CD4-positive, alpha-beta T cell (primary cell): Measurements from ENCODE around the gene SYNGR1. TPM values are rescaled to one million over a fixed set of nuclear protein-coding genes. Genes with fewer than 3 reads are reported as not detected.

Experiments used
- ATAC-seq: fragments of 200-7000 bp; cut with Tn5 transposase; one replicate; pipeline ENCODE4 v1.10.0; 2022; ENCODE audit warnings: mild to moderate bottlenecking; ENCODE audit not compliant: poor library complexity
- CTCF ChIA-PET: fragments of 350-600 bp; sonication (Branson Sonifier 250); formaldehyde crosslinking; loops from one replicate; lab custom pipeline; 2021; ENCODE audit warnings: antibody characterized with exemption, inconsistent platforms; lab: Charles Lee
- POLR2A ChIA-PET: fragments of 350-600 bp; sonication (Branson Sonifier 250); formaldehyde crosslinking; loops from one replicate; lab custom pipeline; 2021; ENCODE audit warnings: antibody characterized with exemption, inconsistent platforms; lab: Charles Lee
- DNase-seq, 14 experiments: peaks; one replicate each; pipeline ENCODE4 v3.0.0-alpha.2; 2013 to 2020; ENCODE audit warnings: mixed read lengths in 2 of 14
- H3K27ac ChIP-seq, 2 donors: one replicate each; pipeline versions ENCODE4 v1.5.1 to v1.7.0; 2013; ENCODE audit warnings: low read length in 2 of 2, low read depth in 1 of 2, mild to moderate bottlenecking in 1 of 2
- H3K27me3 ChIP-seq, 2 experiments: 1 replicate in 1 of 2; 2 replicates in 1 of 2; pipeline versions ENCODE4 v1.6.1 to v1.7.0; 2013; ENCODE audit warnings: low read length in 2 of 2, control low read depth in 1 of 2, mild to moderate bottlenecking in 1 of 2, moderate library complexity in 1 of 2; ENCODE audit not compliant: insufficient read depth in 2 of 2, control insufficient read depth in 1 of 2
- H3K36me3 ChIP-seq: one replicate; pipeline ENCODE4 v1.6.1; 2013; ENCODE audit warnings: low read length, control low read depth; ENCODE audit not compliant: insufficient read depth
- H3K4me1 ChIP-seq: one replicate; pipeline ENCODE4 v1.6.1; 2013; ENCODE audit warnings: low read length, control low read depth; ENCODE audit not compliant: insufficient read depth
- H3K4me3 ChIP-seq: one replicate; pipeline ENCODE4 v1.5.1; 2013; ENCODE audit warnings: mild to moderate bottlenecking, low read length, moderate library complexity
- H3K9me3 ChIP-seq, 2 experiments: 1 replicate in 1 of 2; 2 replicates in 1 of 2; pipeline versions ENCODE4 v1.6.1 to v1.7.0; 2013; ENCODE audit warnings: low read length in 2 of 2, mild to moderate bottlenecking in 2 of 2, control low read depth in 1 of 2, moderate library complexity in 1 of 2; ENCODE audit not compliant: control insufficient read depth in 1 of 2, insufficient read depth in 1 of 2
- H3K27ac Mint-ChIP-seq: one replicate; pipeline ENCODE4 v1.8.0; 2020; ENCODE audit warnings: mixed read lengths
- H3K27me3 Mint-ChIP-seq: one replicate; pipeline ENCODE4 v1.8.0; 2021; ENCODE audit warnings: mixed read lengths
- H3K36me3 Mint-ChIP-seq: one replicate; pipeline ENCODE4 v1.8.0; 2021; ENCODE audit warnings: low read depth, mixed read lengths
- H3K4me1 Mint-ChIP-seq: one replicate; pipeline ENCODE4 v1.8.0; 2021; ENCODE audit warnings: low read depth, mixed read lengths
- H3K4me3 Mint-ChIP-seq: one replicate; pipeline ENCODE4 v1.8.0; 2020; ENCODE audit warnings: mild to moderate bottlenecking, mixed read lengths
- H3K9me3 Mint-ChIP-seq: one replicate; pipeline ENCODE4 v1.8.0; 2020; ENCODE audit warnings: mixed read lengths
- intact Hi-C, 2 experiments: fragments of 100-400 bp; cut with DNase I in 1 of 2; cut with micrococcal nuclease in 1 of 2; formaldehyde crosslinking; loops; one replicate each; pipeline versions ENCODE4 v1.15.1 to v1.9.0; 2023 to 2025; cut with DNase I, micrococcal nuclease
- total RNA-seq, 174 experiments: library from RNA in 2 of 174; stranded (reverse) in 2 of 174; gene quantifications; one replicate each; pipeline ENCODE4 v1.2.3 and lab custom pipeline; 2021 to 2026
- TF ChIP-seq, protein P1 (sequence below): fragments of 200-600 bp; IDR thresholded peaks from one replicate; pipeline ENCODE4 v1.8.0; 2022; ENCODE audit warnings: antibody characterized with exemption, mild to moderate bottlenecking

SYNGR1 gene
- total RNA-seq, 2 experiments from 2014 or later = 0.44 to 0.59 TPM

GRCh38 chr22:39417641-39418040 is 67.8 kb downstream of the SYNGR1 start:
- TF ChIP-seq, protein P1, sequence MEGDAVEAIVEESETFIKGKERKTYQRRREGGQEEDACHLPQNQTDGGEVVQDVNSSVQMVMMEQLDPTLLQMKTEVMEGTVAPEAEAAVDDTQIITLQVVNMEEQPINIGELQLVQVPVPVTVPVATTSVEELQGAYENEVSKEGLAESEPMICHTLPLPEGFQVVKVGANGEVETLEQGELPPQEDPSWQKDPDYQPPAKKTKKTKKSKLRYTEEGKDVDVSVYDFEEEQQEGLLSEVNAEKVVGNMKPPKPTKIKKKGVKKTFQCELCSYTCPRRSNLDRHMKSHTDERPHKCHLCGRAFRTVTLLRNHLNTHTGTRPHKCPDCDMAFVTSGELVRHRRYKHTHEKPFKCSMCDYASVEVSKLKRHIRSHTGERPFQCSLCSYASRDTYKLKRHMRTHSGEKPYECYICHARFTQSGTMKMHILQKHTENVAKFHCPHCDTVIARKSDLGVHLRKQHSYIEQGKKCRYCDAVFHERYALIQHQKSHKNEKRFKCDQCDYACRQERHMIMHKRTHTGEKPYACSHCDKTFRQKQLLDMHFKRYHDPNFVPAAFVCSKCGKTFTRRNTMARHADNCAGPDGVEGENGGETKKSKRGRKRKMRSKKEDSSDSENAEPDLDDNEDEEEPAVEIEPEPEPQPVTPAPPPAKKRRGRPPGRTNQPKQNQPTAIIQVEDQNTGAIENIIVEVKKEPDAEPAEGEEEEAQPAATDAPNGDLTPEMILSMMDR = no peak
- Mint-ChIP-seq H3K36me3 (peaks cover 62% of the 10 kb centered on the region), H3K27ac (no peak overlapping the region), H3K4me3 (no peak overlapping the region), H3K27me3 (no peaks in the 10 kb centered on the region), H3K9me3 (no peaks in the 10 kb centered on the region), H3K4me1 (peaks cover 39% of the 10 kb centered on the region)
- Histone ChIP-seq H3K4me1 (peaks cover 42% of the 10 kb centered on the region), H3K27ac (no peak overlapping the region), H3K4me3 (no peak overlapping the region), H3K27me3 (no peaks in the 10 kb centered on the region), H3K36me3 (peaks cover 77% of the 10 kb centered on the region), H3K9me3 (no peaks in the 10 kb centered on the region)
- DNase-seq (no peak), ATAC-seq (no peak)
- CTCF ChIA-PET = no interaction called here
- POLR2A ChIA-PET = interaction anchor here (1.3 to 4.1 kb wide), 2 partner anchors 18 to 98 kb away, joined by 4 to 28 read pairs; partner anchors contain the start of genes RPL3 and TAB1
- intact Hi-C loops = no loop called here

DNA sequence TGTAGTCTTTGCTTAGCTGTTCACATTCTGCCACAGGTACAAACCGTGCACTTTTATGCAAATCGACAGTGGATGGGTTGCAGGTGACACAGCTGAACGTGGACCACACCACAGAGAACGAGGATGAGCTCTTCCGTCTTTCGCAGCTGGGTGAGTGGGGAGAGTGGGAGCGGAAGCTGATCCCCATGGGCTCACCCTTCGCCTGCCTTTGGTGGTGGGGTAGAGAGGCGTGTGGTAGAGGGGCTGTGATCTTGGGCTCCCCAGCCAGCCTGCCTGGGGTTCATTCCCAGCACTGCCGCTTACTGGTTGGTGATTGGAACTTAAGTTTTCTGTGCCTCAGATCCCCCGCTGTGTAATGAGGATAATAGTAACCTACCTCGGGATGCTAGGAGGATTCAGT is 68.9 kb downstream of the SYNGR1 start:
- Mint-ChIP-seq H3K36me3 (peaks cover 66% of the 10 kb centered on the region), H3K4me1 (peaks cover 29% of the 10 kb centered on the region), H3K9me3 (no peaks in the 10 kb centered on the region), H3K4me3 (no peak overlapping the region), H3K27ac (no peak overlapping the region), H3K27me3 (no peaks in the 10 kb centered on the region)
- Histone ChIP-seq H3K4me1 (peaks cover 34% of the 10 kb centered on the region), H3K4me3 (no peak overlapping the region), H3K9me3 (no peaks in the 10 kb centered on the region), H3K27me3 (no peaks in the 10 kb centered on the region), H3K36me3 (peaks cover 80% of the 10 kb centered on the region), H3K27ac (no peak overlapping the region)
- ATAC-seq (no peak), DNase-seq (no peak)
- intact Hi-C loops = no loop called here
- TF ChIP-seq, protein P1 = no peak
- ChIA-PET CTCF (no interaction called here), POLR2A (no interaction called here)

DNA sequence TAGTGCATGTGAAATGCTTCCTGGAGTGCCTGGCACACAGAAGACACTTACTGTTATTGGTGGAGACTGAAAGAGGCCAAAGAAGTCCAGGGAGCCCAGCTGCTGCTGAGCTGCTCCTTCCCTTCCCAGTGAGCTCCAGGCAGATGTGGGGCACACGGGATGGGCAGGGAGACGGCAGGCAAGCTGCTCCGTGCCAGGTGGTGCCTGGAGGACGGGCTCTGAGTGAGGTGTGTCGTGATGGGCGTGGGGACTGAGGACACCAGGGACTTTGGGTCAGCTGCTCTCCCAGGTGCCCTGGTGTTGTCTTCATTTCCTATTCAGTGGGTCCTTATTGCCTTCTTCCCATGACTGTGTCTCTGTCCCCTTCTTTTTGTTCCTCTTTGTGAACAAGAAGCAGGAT is 69.3 kb downstream of the SYNGR1 start:
- Histone ChIP-seq H3K27ac (no peak overlapping the region), H3K4me3 (no peak overlapping the region), H3K4me1 (peaks cover 30% of the 10 kb centered on the region), H3K9me3 (no peaks in the 10 kb centered on the region), H3K36me3 (peaks cover 84% of the 10 kb centered on the region), H3K27me3 (no peaks in the 10 kb centered on the region)
- H3K36me3 Mint-ChIP-seq = peaks cover 67% of the 10 kb centered on the region
- intact Hi-C loops = no loop called here
- no peak overlapping the region for H3K4me3 Mint-ChIP-seq
- no peaks in the 10 kb centered on the region for H3K9me3 Mint-ChIP-seq
- H3K4me1 Mint-ChIP-seq = peaks cover 25% of the 10 kb centered on the region
- ChIA-PET CTCF (no interaction called here), POLR2A (no interaction called here)
- no peaks in the 10 kb centered on the region for H3K27me3 Mint-ChIP-seq
- DNase-seq (no peak), ATAC-seq (no peak)
- TF ChIP-seq, protein P1 = no peak
- H3K27ac Mint-ChIP-seq = no peak overlapping the region
